GM18508 (cell line): ENCODE measurements around the gene SSBP2.
"Not testable (repeated sequence)": the region's sequence is repeated elsewhere in the genome, so short reads cannot be mapped to it uniquely, and the experiment has no call there.

Experiments
- ATAC-seq: cut with Tn5 transposase; IDR thresholded peaks from one replicate; pipeline ENCODE4 v1.9.1; 2021; ENCODE audit warnings: moderate number of reproducible peaks; ENCODE audit not compliant: insufficient read depth, unreplicated experiment

Gene SSBP2

GRCh38 chr5:81747030-81747429 is 3.9 kb downstream of the SSBP2 start:
- ATAC-seq = no peak

- ATAC-seq = no peak
These were observed 10.1 kb downstream of the SSBP2 start for GRCh38 chr5:81740758-81741157.

- no peak for ATAC-seq
These were observed 11.6 kb downstream of the SSBP2 start for GRCh38 chr5:81739291-81739690.

GRCh38 chr5:81729276-81729675 is 21.6 kb downstream of the SSBP2 start:
- ATAC-seq = no peak

- ATAC-seq = no peak
These were observed 22.6 kb downstream of the SSBP2 start for GRCh38 chr5:81728301-81728700.

GRCh38 chr5:81726297-81726696 is 24.6 kb downstream of the SSBP2 start:
- ATAC-seq = no peak

GRCh38 chr5:81724571-81724970 is 26.3 kb downstream of the SSBP2 start:
- ATAC-seq = no peak

GRCh38 chr5:81724108-81724507 is 26.8 kb downstream of the SSBP2 start:
- no peak for ATAC-seq

GRCh38 chr5:81721049-81721448 is 29.8 kb downstream of the SSBP2 start:
- no peak for ATAC-seq

- no peak for ATAC-seq
These were observed 31.1 kb downstream of the SSBP2 start for GRCh38 chr5:81719743-81720345.

GRCh38 chr5:81718300-81718699 is 32.6 kb downstream of the SSBP2 start:
- no peak for ATAC-seq

GRCh38 chr5:81717860-81718259 is 33.0 kb downstream of the SSBP2 start:
- no peak for ATAC-seq

GRCh38 chr5:81717226-81717625 is 33.7 kb downstream of the SSBP2 start:
- ATAC-seq = no peak

- not testable (repeated sequence) for ATAC-seq
These were observed 36.8 kb downstream of the SSBP2 start for GRCh38 chr5:81714076-81714475.

GRCh38 chr5:81708889-81709288 is 42.0 kb downstream of the SSBP2 start:
- no peak for ATAC-seq

- no peak for ATAC-seq
These were observed 47.1 kb downstream of the SSBP2 start for GRCh38 chr5:81703840-81704239.

- no peak for ATAC-seq
These were observed 50.7 kb downstream of the SSBP2 start for GRCh38 chr5:81700166-81700565.

- no peak for ATAC-seq
These were observed 52.1 kb downstream of the SSBP2 start for GRCh38 chr5:81698813-81699212.

- no peak for ATAC-seq
These were observed 54.2 kb downstream of the SSBP2 start for GRCh38 chr5:81696418-81697397.

- no peak for ATAC-seq
These were observed 56.2 kb downstream of the SSBP2 start for GRCh38 chr5:81694726-81695125.

- ATAC-seq = no peak
These were observed 62.7 kb downstream of the SSBP2 start for GRCh38 chr5:81688215-81688614.

- no peak for ATAC-seq
These were observed 63.6 kb downstream of the SSBP2 start for GRCh38 chr5:81687292-81687691.
